ENCODE results near the gene DNASE1L3. TPM values are rescaled to one million over a fixed set of nuclear protein-coding genes. Genes with fewer than 3 reads are reported as not detected.

The DNASE1L3 gene
- total and polyA plus RNA-seq, 4 donors: 76.1 to 201 (median 128) TPM

DNA sequence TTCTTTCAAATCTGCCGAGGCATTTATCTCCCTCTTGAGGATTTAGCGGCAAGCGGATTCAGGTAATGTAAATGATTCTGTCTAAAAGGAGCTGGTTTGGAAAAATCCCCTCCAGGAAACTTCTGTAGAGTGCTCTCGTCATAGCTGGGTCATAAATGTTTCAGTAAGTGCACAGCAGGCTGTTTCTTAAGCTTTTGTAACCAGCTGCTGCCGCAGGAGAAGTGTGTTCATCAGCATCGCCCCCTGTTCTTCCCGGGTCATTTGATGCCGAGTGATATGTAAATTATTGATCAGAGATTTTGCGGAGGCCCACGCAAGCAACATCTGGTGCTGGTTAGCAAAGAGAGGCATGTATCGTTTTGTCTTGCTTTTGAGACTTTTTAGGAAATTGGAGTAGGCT is 53.1 kb downstream of the DNASE1L3 start:
- no peak overlapping the region for H3K9ac ChIP-seq (ENCODE audit: low read depth in 1 of 2, low read length in 2 of 2)
- H3K4me1 ChIP-seq (ENCODE audit: control insufficient read depth in 4 of 4, insufficient read depth in 4 of 4, low read length in 3 of 4): peaks cover 2 to 15% (median 9%) of the 10 kb centered on the region in 4 donors
- no peaks in the 10 kb centered on the region for H3K27me3 ChIP-seq (ENCODE audit: control insufficient read depth in 4 of 4, insufficient read depth in 4 of 4, low read length in 3 of 4)
- 97% methylated on average over 11 of the region's 11 CpGs for WGBS
- no peak overlapping the region for H3K4me3 ChIP-seq (ENCODE audit: low read depth in 1 of 3, low read length in 3 of 3)
- peaks cover 14 to 54% (median 48%) of the 10 kb centered on the region in 4 donors for H3K36me3 ChIP-seq (ENCODE audit: control insufficient read depth in 4 of 4, insufficient read depth in 3 of 4, low read depth in 1 of 4, low read length in 3 of 4)
- H3K27ac ChIP-seq (ENCODE audit: low read depth in 1 of 2, low read length in 2 of 2): no peak overlapping the region
- TF ChIP-seq SP1 (IDR thresholded peaks at IDR 0.05): no peak
- no peak for TF ChIP-seq RXRA (IDR thresholded peaks at IDR 0.05)
- TF ChIP-seq RAD21 (IDR thresholded peaks at IDR 0.05): no peak
- TF ChIP-seq NR2F2 (IDR thresholded peaks at IDR 0.05): no peak
- no peak for TF ChIP-seq FOXA2 (IDR thresholded peaks at IDR 0.05)
- TF ChIP-seq, protein P1, sequence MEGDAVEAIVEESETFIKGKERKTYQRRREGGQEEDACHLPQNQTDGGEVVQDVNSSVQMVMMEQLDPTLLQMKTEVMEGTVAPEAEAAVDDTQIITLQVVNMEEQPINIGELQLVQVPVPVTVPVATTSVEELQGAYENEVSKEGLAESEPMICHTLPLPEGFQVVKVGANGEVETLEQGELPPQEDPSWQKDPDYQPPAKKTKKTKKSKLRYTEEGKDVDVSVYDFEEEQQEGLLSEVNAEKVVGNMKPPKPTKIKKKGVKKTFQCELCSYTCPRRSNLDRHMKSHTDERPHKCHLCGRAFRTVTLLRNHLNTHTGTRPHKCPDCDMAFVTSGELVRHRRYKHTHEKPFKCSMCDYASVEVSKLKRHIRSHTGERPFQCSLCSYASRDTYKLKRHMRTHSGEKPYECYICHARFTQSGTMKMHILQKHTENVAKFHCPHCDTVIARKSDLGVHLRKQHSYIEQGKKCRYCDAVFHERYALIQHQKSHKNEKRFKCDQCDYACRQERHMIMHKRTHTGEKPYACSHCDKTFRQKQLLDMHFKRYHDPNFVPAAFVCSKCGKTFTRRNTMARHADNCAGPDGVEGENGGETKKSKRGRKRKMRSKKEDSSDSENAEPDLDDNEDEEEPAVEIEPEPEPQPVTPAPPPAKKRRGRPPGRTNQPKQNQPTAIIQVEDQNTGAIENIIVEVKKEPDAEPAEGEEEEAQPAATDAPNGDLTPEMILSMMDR (IDR thresholded peaks at IDR 0.05; ENCODE audit: low read depth, low read length, missing input control): no peak
- TF ChIP-seq FOXA1 (IDR thresholded peaks at IDR 0.05): no peak
- TF ChIP-seq JUND (IDR thresholded peaks at IDR 0.05): no peak
- no peak for TF ChIP-seq EGR1 (IDR thresholded peaks at IDR 0.05; ENCODE audit: low read depth in 2 of 2)
- no peak for TF ChIP-seq HNF4A (conservative IDR thresholded peaks at IDR 0.05)
- no peak for TF ChIP-seq YY1 (IDR thresholded peaks at IDR 0.05)
- no peak for TF ChIP-seq GABPA (IDR thresholded peaks at IDR 0.05 in 1 of 2, conservative IDR thresholded peaks at IDR 0.05 in 1 of 2)
- TF ChIP-seq, protein P2, sequence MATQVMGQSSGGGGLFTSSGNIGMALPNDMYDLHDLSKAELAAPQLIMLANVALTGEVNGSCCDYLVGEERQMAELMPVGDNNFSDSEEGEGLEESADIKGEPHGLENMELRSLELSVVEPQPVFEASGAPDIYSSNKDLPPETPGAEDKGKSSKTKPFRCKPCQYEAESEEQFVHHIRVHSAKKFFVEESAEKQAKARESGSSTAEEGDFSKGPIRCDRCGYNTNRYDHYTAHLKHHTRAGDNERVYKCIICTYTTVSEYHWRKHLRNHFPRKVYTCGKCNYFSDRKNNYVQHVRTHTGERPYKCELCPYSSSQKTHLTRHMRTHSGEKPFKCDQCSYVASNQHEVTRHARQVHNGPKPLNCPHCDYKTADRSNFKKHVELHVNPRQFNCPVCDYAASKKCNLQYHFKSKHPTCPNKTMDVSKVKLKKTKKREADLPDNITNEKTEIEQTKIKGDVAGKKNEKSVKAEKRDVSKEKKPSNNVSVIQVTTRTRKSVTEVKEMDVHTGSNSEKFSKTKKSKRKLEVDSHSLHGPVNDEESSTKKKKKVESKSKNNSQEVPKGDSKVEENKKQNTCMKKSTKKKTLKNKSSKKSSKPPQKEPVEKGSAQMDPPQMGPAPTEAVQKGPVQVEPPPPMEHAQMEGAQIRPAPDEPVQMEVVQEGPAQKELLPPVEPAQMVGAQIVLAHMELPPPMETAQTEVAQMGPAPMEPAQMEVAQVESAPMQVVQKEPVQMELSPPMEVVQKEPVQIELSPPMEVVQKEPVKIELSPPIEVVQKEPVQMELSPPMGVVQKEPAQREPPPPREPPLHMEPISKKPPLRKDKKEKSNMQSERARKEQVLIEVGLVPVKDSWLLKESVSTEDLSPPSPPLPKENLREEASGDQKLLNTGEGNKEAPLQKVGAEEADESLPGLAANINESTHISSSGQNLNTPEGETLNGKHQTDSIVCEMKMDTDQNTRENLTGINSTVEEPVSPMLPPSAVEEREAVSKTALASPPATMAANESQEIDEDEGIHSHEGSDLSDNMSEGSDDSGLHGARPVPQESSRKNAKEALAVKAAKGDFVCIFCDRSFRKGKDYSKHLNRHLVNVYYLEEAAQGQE (IDR thresholded peaks at IDR 0.05): no peak
- TF ChIP-seq, protein P3, sequence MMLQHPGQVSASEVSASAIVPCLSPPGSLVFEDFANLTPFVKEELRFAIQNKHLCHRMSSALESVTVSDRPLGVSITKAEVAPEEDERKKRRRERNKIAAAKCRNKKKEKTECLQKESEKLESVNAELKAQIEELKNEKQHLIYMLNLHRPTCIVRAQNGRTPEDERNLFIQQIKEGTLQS (IDR thresholded peaks at IDR 0.05): no peak
- TF ChIP-seq, protein P4, sequence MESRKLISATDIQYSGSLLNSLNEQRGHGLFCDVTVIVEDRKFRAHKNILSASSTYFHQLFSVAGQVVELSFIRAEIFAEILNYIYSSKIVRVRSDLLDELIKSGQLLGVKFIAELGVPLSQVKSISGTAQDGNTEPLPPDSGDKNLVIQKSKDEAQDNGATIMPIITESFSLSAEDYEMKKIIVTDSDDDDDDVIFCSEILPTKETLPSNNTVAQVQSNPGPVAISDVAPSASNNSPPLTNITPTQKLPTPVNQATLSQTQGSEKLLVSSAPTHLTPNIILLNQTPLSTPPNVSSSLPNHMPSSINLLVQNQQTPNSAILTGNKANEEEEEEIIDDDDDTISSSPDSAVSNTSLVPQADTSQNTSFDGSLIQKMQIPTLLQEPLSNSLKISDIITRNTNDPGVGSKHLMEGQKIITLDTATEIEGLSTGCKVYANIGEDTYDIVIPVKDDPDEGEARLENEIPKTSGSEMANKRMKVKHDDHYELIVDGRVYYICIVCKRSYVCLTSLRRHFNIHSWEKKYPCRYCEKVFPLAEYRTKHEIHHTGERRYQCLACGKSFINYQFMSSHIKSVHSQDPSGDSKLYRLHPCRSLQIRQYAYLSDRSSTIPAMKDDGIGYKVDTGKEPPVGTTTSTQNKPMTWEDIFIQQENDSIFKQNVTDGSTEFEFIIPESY (IDR thresholded peaks at IDR 0.05): no peak
- DNase-seq (ENCODE audit: low spot score): no peak
- no peaks in the 10 kb centered on the region for H3K9me3 ChIP-seq (ENCODE audit: control insufficient read depth in 4 of 4, low read length in 3 of 4)

DNA sequence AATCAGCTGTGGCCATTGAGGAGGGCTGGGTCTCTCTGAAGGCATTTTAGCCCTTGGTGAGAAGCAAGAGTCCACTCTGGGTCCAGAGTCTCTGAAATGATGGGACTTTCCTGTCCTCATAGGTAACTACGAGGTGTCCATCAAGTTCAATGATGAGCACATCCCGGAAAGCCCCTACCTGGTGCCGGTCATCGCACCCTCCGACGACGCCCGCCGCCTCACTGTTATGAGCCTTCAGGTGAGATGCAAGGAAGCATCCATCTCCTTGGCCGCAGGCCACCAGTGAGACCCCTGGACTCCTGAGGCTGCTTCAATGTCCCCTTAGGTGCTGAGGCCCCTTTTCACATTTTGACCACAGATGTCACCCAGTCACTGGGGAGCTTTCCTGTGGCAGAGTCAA is 54.9 kb downstream of the DNASE1L3 start:
- no peaks in the 10 kb centered on the region for H3K27me3 ChIP-seq (ENCODE audit: control insufficient read depth in 4 of 4, insufficient read depth in 4 of 4, low read length in 3 of 4)
- H3K36me3 ChIP-seq (ENCODE audit: control insufficient read depth in 4 of 4, insufficient read depth in 3 of 4, low read depth in 1 of 4, low read length in 3 of 4): peaks cover 14 to 63% (median 52%) of the 10 kb centered on the region in 4 donors
- H3K9me3 ChIP-seq (ENCODE audit: control insufficient read depth in 4 of 4, low read length in 3 of 4): no peaks in the 10 kb centered on the region
- DNase-seq (ENCODE audit: low spot score): no peak
- H3K27ac ChIP-seq (ENCODE audit: low read depth in 1 of 2, low read length in 2 of 2): no peak overlapping the region
- H3K4me3 ChIP-seq (ENCODE audit: low read depth in 1 of 3, low read length in 3 of 3): no peak overlapping the region
- peaks cover 6 to 19% (median 11%) of the 10 kb centered on the region in 4 donors for H3K4me1 ChIP-seq (ENCODE audit: control insufficient read depth in 4 of 4, insufficient read depth in 4 of 4, low read length in 3 of 4)
- H3K9ac ChIP-seq (ENCODE audit: low read depth in 1 of 2, low read length in 2 of 2): no peak overlapping the region
- TF ChIP-seq, protein P5, sequence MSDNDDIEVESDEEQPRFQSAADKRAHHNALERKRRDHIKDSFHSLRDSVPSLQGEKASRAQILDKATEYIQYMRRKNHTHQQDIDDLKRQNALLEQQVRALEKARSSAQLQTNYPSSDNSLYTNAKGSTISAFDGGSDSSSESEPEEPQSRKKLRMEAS (IDR thresholded peaks at IDR 0.05): no peak
- TF ChIP-seq EGR1 (IDR thresholded peaks at IDR 0.05; ENCODE audit: low read depth in 2 of 2) (no peak), HNF4A (conservative IDR thresholded peaks at IDR 0.05) (no peak), NR2F2 (IDR thresholded peaks at IDR 0.05) (no peak), TAF1 (conservative IDR thresholded peaks at IDR 0.05) (no peak), RAD21 (IDR thresholded peaks at IDR 0.05) (no peak)
- TF ChIP-seq, protein P3 (IDR thresholded peaks at IDR 0.05): no peak
- TF ChIP-seq, protein P1 (IDR thresholded peaks at IDR 0.05; ENCODE audit: low read depth, low read length, missing input control): no peak
- WGBS: 82% methylated on average over 10 of the region's 10 CpGs
